Measurements from ENCODE around the gene FSTL5.
"Not testable (repeated sequence)": the region's sequence is repeated elsewhere in the genome, so short reads cannot be mapped to it uniquely, and the experiment has no call there.

Gene FSTL5

GRCh38 chr4:162163892-162164759 lies at the start of gene FSTL5:
Gene FSTL5, minus strand, starts transcription at chr4:162164000. Its CDS starts 52,604 bp downstream, at chr4:162111396.
- peak; percentile 5 to 11 for DNase-seq

GRCh38 chr4:162209706-162210105 lies 45.9 kb upstream of the FSTL5 start:
- DNase-seq, result no peak

GRCh38 chr4:162203478-162203877 lies 39.7 kb upstream of the FSTL5 start:
- not testable (repeated sequence) for DNase-seq

GRCh38 chr4:162201673-162202072 lies 37.9 kb upstream of the FSTL5 start:
- DNase-seq, result no peak

GRCh38 chr4:162170509-162170908 lies 6.7 kb upstream of the FSTL5 start:
- DNase-seq, result no peak

- DNase-seq, result no peak
These were observed 1.2 kb upstream of the FSTL5 start for GRCh38 chr4:162164906-162165510.

- no peak for DNase-seq
These were observed 1.1 kb downstream of the FSTL5 start for GRCh38 chr4:162162672-162163071.

- no peak for DNase-seq
These were observed 6.6 kb downstream of the FSTL5 start for GRCh38 chr4:162157241-162157640.

GRCh38 chr4:162154862-162155540 lies 8.8 kb downstream of the FSTL5 start:
- DNase-seq, result no peak

- DNase-seq, result no peak
These were observed 11.9 kb downstream of the FSTL5 start for GRCh38 chr4:162151850-162152249.

GRCh38 chr4:162151386-162151785 lies 12.4 kb downstream of the FSTL5 start:
- no peak for DNase-seq

GRCh38 chr4:162149644-162150043 lies 14.2 kb downstream of the FSTL5 start:
- DNase-seq, result no peak

- DNase-seq, result no peak
These were observed 23.6 kb downstream of the FSTL5 start for GRCh38 chr4:162140051-162140683.

- DNase-seq, result no peak
These were observed 24.4 kb downstream of the FSTL5 start for GRCh38 chr4:162139412-162139811.

GRCh38 chr4:162131256-162131655 lies 32.5 kb downstream of the FSTL5 start:
- DNase-seq, result no peak

- DNase-seq, result no peak
These were observed 37.1 kb downstream of the FSTL5 start for GRCh38 chr4:162126729-162127128.

- no peak for DNase-seq
These were observed 46.7 kb downstream of the FSTL5 start for GRCh38 chr4:162117051-162117450.

GRCh38 chr4:162116095-162116779 lies 47.6 kb downstream of the FSTL5 start:
- no peak for DNase-seq

GRCh38 chr4:162115333-162115732 lies 48.5 kb downstream of the FSTL5 start:
- no peak for DNase-seq

- no peak for DNase-seq
These were observed 52.7 kb downstream of the FSTL5 start for GRCh38 chr4:162111078-162111477.

- no peak for DNase-seq
These were observed 59.2 kb downstream of the FSTL5 start for GRCh38 chr4:162104459-162105124.

GRCh38 chr4:162103908-162104307 lies 59.9 kb downstream of the FSTL5 start:
- not testable (repeated sequence) for DNase-seq
